Liver (tissue), 9 donors: ENCODE results near the gene SMAD7. TPM values are rescaled to one million over a fixed set of nuclear protein-coding genes. Genes with fewer than 3 reads are reported as not detected.

Experiments
- DNase-seq: peaks from one replicate; pipeline ENCODE4 v3.0.0-alpha.2; 2017; ENCODE audit warnings: low spot score
- H3K27ac ChIP-seq, 2 donors: one replicate each; pipeline ENCODE4 v1.7.0; 2013; ENCODE audit warnings: inconsistent platforms in 2 of 2, low read length in 2 of 2, control low read depth in 1 of 2, low read depth in 1 of 2, mild to moderate bottlenecking in 1 of 2
- H3K27me3 ChIP-seq, 4 donors: one replicate each; pipeline versions ENCODE4 v1.6.1 to v1.7.0; 2013; ENCODE audit warnings: low read length in 3 of 4, inconsistent platforms in 1 of 4, mild to moderate bottlenecking in 1 of 4, moderate library complexity in 1 of 4; ENCODE audit not compliant: control insufficient read depth in 4 of 4, insufficient read depth in 4 of 4
- H3K36me3 ChIP-seq, 4 donors: one replicate each; pipeline versions ENCODE4 v1.6.1 to v1.7.0; 2013; ENCODE audit warnings: low read length in 3 of 4, mild to moderate bottlenecking in 3 of 4, low read depth in 1 of 4, moderate library complexity in 1 of 4; ENCODE audit not compliant: control insufficient read depth in 4 of 4, insufficient read depth in 3 of 4
- H3K4me1 ChIP-seq, 4 donors: one replicate each; pipeline versions ENCODE4 v1.6.1 to v1.7.0; 2013; ENCODE audit warnings: low read length in 3 of 4, mild to moderate bottlenecking in 3 of 4, moderate library complexity in 1 of 4; ENCODE audit not compliant: control insufficient read depth in 4 of 4, insufficient read depth in 4 of 4
- H3K4me3 ChIP-seq, 3 donors: one replicate each; pipeline versions ENCODE4 v1.6.1 to v1.7.0; 2013; ENCODE audit warnings: low read length in 3 of 3, control low read depth in 1 of 3, low read depth in 1 of 3, mild to moderate bottlenecking in 1 of 3
- H3K9ac ChIP-seq, 2 donors: one replicate each; pipeline ENCODE4 v1.7.0; 2013; ENCODE audit warnings: low read length in 2 of 2, mild to moderate bottlenecking in 2 of 2, moderate library complexity in 2 of 2, control low read depth in 1 of 2, low read depth in 1 of 2
- H3K9me3 ChIP-seq, 4 donors: one replicate each; pipeline versions ENCODE4 v1.6.1 to v1.7.0; 2013; ENCODE audit warnings: low read length in 3 of 4; ENCODE audit not compliant: control insufficient read depth in 4 of 4
- EGR1 ChIP-seq, 2 donors: IDR thresholded peaks; 2 replicates each; pipeline ENCODE4 v1.6.1; 2016 to 2018; ENCODE audit warnings: antibody characterized with exemption in 2 of 2, low read depth in 2 of 2
- FOXA1 ChIP-seq: IDR thresholded peaks from 2 replicates; pipeline ENCODE4 v1.6.1; 2016; ENCODE audit warnings: antibody characterized with exemption
- FOXA2 ChIP-seq: IDR thresholded peaks from 2 replicates; pipeline ENCODE4 v1.6.1; 2016; ENCODE audit warnings: antibody characterized with exemption
- HNF4A ChIP-seq, 2 donors: conservative IDR thresholded peaks; 2 replicates each; pipeline ENCODE4 v1.6.1; 2016; ENCODE audit warnings: antibody characterized with exemption in 2 of 2, mild to moderate bottlenecking in 2 of 2
- HNF4G ChIP-seq: IDR thresholded peaks from 2 replicates; pipeline ENCODE4 v1.6.1; 2016; ENCODE audit warnings: antibody characterized with exemption
- JUND ChIP-seq, 2 donors: IDR thresholded peaks; 2 replicates each; pipeline ENCODE4 v1.6.1; 2016; ENCODE audit warnings: antibody characterized with exemption in 2 of 2
- NR2F2 ChIP-seq: IDR thresholded peaks from 2 replicates; pipeline ENCODE4 v1.6.1; 2016; ENCODE audit warnings: antibody characterized with exemption
- RAD21 ChIP-seq, 2 donors: IDR thresholded peaks; 2 replicates each; pipeline ENCODE4 v1.6.1; 2016; ENCODE audit warnings: antibody characterized with exemption in 2 of 2, mild to moderate bottlenecking in 2 of 2
- RXRA ChIP-seq, 2 donors: IDR thresholded peaks; 2 replicates each; pipeline ENCODE4 v1.6.1; 2017 to 2018; ENCODE audit warnings: antibody characterized with exemption in 2 of 2, mild to moderate bottlenecking in 1 of 2
- SP1 ChIP-seq: IDR thresholded peaks from 2 replicates; pipeline ENCODE4 v1.6.1; 2018; ENCODE audit warnings: antibody characterized with exemption, mild to moderate bottlenecking
- YY1 ChIP-seq: IDR thresholded peaks from 2 replicates; pipeline ENCODE4 v1.6.1; 2016; ENCODE audit warnings: antibody characterized with exemption, mild to moderate bottlenecking
- WGBS: extraction: QIAGEN DNeasy Blood & Tissue Kit; methylation state at CpG from one replicate; pipeline ENCODE4 v1.1.7; 2013; 5-methylcytosine and 5-hydroxymethylcytosine counted together
- polyA plus RNA-seq, 2 donors: library from polyadenylated mRNA; stranded (reverse) in 1 of 2; unstranded in 1 of 2; fragments of 200-250 nt in 1 of 2; fragments of >200 nt in 1 of 2; fragmentation: Nextera tagmentation in 1 of 2; extraction: Ambion mirVana in 1 of 2; gene quantifications; one replicate each; pipeline versions ENCODE4 v1.2.1 to v1.2.3, GENCODE V29; 2013 to 2015
- total RNA-seq, 2 donors: library from RNA; depleted of rRNA; stranded (reverse); fragments of >200 nt; gene quantifications; one replicate each; pipeline ENCODE4 v1.2.3, GENCODE V29; 2014
- TF ChIP-seq, protein P1 (sequence below): IDR thresholded peaks from 2 replicates; pipeline ENCODE4 v1.6.1; 2016; ENCODE audit warnings: antibody characterized with exemption
- TF ChIP-seq, protein P2 (sequence below): IDR thresholded peaks from 2 replicates; pipeline ENCODE4 v1.6.1; 2016; ENCODE audit warnings: antibody characterized with exemption
- TF ChIP-seq, protein P3 (sequence below): IDR thresholded peaks from 2 replicates; pipeline ENCODE4 v1.6.1; 2016; ENCODE audit warnings: antibody characterized with exemption, mild to moderate bottlenecking
- TF ChIP-seq, protein P4 (sequence below): fragments of 150-350 bp; IDR thresholded peaks from 2 replicates; pipeline ENCODE4 v1.5.1; 2017; ENCODE audit warnings: improper control_type of control experiment, low read depth, low read length; ENCODE audit not compliant: missing input control
- donor health status: healthy.
- donor health status: healthy.
- donor health status: healthy.
- donor health status: healthy.
- donor health status: healthy.

SMAD7 gene
- total and polyA plus RNA-seq, 4 donors: 3.2 to 11.8 (median 10.1) TPM

DNA sequence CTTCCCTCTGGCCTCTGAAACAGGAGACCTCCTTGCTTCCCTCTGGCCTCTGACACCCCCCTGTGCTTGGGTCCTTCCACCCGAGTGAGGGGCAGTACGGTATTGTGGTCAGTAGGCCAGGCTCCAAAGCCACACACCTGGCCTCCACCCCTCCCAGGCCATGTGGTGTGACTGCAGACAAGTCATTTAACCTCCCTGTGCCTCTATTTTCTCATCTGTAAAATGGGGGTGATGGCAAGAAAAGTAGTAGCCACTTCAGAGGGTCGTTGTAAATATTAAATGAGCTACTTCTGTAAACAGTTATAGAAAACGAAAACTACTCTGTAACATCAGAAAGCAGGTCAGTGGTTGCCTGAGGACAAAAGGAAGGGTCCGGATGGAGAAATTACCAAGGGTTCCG lies 74.2 kb downstream of the SMAD7 start:
- Histone ChIP-seq H3K27me3 (no peaks in the 10 kb centered on the region), H3K36me3 (no peaks in the 10 kb centered on the region), H3K4me3 (no peak overlapping the region), H3K27ac (no peak overlapping the region), H3K9ac (no peak overlapping the region), H3K9me3 (no peaks in the 10 kb centered on the region), H3K4me1 (no peaks in the 10 kb centered on the region)
- WGBS: 97% methylated on average over 6 of the region's 6 CpGs
- TF ChIP-seq SP1: no peak
- no peak for TF ChIP-seq NR2F2
- no peak for TF ChIP-seq FOXA2
- no peak for TF ChIP-seq FOXA1
- TF ChIP-seq, protein P1, sequence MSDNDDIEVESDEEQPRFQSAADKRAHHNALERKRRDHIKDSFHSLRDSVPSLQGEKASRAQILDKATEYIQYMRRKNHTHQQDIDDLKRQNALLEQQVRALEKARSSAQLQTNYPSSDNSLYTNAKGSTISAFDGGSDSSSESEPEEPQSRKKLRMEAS: no peak
- TF ChIP-seq RXRA (IDR thresholded peaks at IDR 0.05): no peak
- TF ChIP-seq EGR1 (IDR thresholded peaks at IDR 0.05; ENCODE audit: low read depth in 2 of 2): no peak
- no peak for TF ChIP-seq JUND (IDR thresholded peaks at IDR 0.05)
- no peak for TF ChIP-seq YY1
- TF ChIP-seq, protein P2, sequence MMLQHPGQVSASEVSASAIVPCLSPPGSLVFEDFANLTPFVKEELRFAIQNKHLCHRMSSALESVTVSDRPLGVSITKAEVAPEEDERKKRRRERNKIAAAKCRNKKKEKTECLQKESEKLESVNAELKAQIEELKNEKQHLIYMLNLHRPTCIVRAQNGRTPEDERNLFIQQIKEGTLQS: no peak
- TF ChIP-seq RAD21 (IDR thresholded peaks at IDR 0.05): no peak
- TF ChIP-seq, protein P3, sequence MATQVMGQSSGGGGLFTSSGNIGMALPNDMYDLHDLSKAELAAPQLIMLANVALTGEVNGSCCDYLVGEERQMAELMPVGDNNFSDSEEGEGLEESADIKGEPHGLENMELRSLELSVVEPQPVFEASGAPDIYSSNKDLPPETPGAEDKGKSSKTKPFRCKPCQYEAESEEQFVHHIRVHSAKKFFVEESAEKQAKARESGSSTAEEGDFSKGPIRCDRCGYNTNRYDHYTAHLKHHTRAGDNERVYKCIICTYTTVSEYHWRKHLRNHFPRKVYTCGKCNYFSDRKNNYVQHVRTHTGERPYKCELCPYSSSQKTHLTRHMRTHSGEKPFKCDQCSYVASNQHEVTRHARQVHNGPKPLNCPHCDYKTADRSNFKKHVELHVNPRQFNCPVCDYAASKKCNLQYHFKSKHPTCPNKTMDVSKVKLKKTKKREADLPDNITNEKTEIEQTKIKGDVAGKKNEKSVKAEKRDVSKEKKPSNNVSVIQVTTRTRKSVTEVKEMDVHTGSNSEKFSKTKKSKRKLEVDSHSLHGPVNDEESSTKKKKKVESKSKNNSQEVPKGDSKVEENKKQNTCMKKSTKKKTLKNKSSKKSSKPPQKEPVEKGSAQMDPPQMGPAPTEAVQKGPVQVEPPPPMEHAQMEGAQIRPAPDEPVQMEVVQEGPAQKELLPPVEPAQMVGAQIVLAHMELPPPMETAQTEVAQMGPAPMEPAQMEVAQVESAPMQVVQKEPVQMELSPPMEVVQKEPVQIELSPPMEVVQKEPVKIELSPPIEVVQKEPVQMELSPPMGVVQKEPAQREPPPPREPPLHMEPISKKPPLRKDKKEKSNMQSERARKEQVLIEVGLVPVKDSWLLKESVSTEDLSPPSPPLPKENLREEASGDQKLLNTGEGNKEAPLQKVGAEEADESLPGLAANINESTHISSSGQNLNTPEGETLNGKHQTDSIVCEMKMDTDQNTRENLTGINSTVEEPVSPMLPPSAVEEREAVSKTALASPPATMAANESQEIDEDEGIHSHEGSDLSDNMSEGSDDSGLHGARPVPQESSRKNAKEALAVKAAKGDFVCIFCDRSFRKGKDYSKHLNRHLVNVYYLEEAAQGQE: no peak
- TF ChIP-seq, protein P4, sequence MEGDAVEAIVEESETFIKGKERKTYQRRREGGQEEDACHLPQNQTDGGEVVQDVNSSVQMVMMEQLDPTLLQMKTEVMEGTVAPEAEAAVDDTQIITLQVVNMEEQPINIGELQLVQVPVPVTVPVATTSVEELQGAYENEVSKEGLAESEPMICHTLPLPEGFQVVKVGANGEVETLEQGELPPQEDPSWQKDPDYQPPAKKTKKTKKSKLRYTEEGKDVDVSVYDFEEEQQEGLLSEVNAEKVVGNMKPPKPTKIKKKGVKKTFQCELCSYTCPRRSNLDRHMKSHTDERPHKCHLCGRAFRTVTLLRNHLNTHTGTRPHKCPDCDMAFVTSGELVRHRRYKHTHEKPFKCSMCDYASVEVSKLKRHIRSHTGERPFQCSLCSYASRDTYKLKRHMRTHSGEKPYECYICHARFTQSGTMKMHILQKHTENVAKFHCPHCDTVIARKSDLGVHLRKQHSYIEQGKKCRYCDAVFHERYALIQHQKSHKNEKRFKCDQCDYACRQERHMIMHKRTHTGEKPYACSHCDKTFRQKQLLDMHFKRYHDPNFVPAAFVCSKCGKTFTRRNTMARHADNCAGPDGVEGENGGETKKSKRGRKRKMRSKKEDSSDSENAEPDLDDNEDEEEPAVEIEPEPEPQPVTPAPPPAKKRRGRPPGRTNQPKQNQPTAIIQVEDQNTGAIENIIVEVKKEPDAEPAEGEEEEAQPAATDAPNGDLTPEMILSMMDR: no peak
- TF ChIP-seq HNF4A (conservative IDR thresholded peaks at IDR 0.05): no peak
- TF ChIP-seq HNF4G: no peak
- no peak for DNase-seq

DNA sequence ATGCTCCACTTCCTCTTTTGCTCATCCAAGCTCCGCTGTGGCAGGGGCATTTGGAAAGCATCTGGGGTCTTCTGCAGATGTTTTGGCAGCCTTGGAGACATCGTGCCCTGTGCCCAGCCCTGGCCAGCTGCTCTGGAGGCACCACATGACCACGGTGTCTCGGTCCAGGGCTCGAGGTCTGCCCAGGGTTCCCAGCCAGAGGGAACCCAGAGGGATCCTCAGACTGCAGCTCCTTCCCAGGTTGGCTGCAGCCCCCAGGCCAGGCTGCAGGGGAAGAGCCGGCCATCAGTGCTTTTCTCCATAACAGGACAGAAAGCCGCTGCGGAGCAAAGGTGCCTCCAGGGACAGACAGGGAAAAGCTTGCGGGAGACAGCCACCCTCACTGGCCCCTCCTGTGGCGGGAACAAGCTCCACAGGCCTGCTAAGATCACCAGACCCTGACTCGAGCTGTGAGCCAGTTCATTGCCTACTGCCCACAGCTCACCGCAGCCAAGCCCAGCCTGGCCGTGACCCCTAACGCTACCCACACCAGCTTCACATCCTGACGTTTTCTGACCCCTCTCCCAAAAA lies 74.7 kb downstream of the SMAD7 start:
- Histone ChIP-seq H3K27me3 (no peaks in the 10 kb centered on the region), H3K36me3 (no peaks in the 10 kb centered on the region), H3K27ac (no peak overlapping the region), H3K4me1 (no peaks in the 10 kb centered on the region), H3K9ac (no peak overlapping the region), H3K4me3 (no peak overlapping the region), H3K9me3 (no peaks in the 10 kb centered on the region)
- DNase-seq: no peak
- TF ChIP-seq, protein P1: no peak
- TF ChIP-seq FOXA2 (no peak), HNF4G (no peak), NR2F2 (no peak), YY1 (no peak), RAD21 (IDR thresholded peaks at IDR 0.05) (no peak), RXRA (IDR thresholded peaks at IDR 0.05) (no peak), HNF4A (conservative IDR thresholded peaks at IDR 0.05) (no peak)
- TF ChIP-seq, protein P4: no peak
- WGBS: 83% methylated on average over 15 of the region's 15 CpGs
